Psoas muscle (tissue), 8 donors: Measurements from ENCODE around the gene VWA3B. TPM values are rescaled to one million over a fixed set of nuclear protein-coding genes. Genes with fewer than 3 reads are reported as not detected.
A peak's percentile ranks its signal among the peaks of the same experiment; 100 is the strongest.

ENCODE experiments used
- ATAC-seq, 4 donors: fragments of 200-7000 bp; cut with Tn5 transposase; one replicate each; pipeline ENCODE4 v1.9.1; 2020; ENCODE audit warnings: moderate library complexity in 3 of 4, mild to moderate bottlenecking in 2 of 4
- DNase-seq, 2 donors: peaks; one replicate each; pipeline ENCODE4 v3.0.0-alpha.2; 2020
- H3K27ac ChIP-seq: fragments of 200-600 bp; one replicate; pipeline ENCODE4 v1.8.0; 2022
- H3K27me3 ChIP-seq, 3 donors: fragments of 200-600 bp in 1 of 3; one replicate each; pipeline versions ENCODE4 v1.6.1 to v1.8.0; 2013 to 2022; ENCODE audit warnings: low read length in 2 of 3, mild to moderate bottlenecking in 2 of 3, moderate library complexity in 1 of 3; ENCODE audit not compliant: insufficient read depth in 3 of 3
- H3K36me3 ChIP-seq, 2 donors: fragments of 200-600 bp in 1 of 2; one replicate each; pipeline versions ENCODE4 v1.6.1 to v1.8.0; 2013 to 2022; ENCODE audit warnings: low read depth in 1 of 2, mild to moderate bottlenecking in 1 of 2, moderate library complexity in 1 of 2; ENCODE audit not compliant: insufficient read depth in 1 of 2
- H3K4me1 ChIP-seq: fragments of 200-600 bp; one replicate; pipeline ENCODE4 v1.8.0; 2022
- H3K4me3 ChIP-seq: fragments of 200-600 bp; one replicate; pipeline ENCODE4 v1.8.0; 2022; ENCODE audit warnings: mild to moderate bottlenecking
- H3K9me3 ChIP-seq: fragments of 200-600 bp; one replicate; pipeline ENCODE4 v1.8.0; 2022
- WGBS, 3 donors: extraction: QIAGEN DNeasy Blood & Tissue Kit; methylation state at CpG; one replicate each; pipeline versions ENCODE4 v1.1.6 to v1.1.7; 2013; 5-methylcytosine and 5-hydroxymethylcytosine counted together
- intact Hi-C, 2 donors: fragments of 100-400 bp; cut with DNase I; formaldehyde crosslinking; loops; one replicate each; pipeline versions ENCODE4 v1.11.0 to v1.14.2; 2022
- polyA plus RNA-seq, 3 donors: library from polyadenylated mRNA; stranded (reverse); fragments of 200-250 nt; gene quantifications; one replicate each; pipeline ENCODE4 v1.2.3, GENCODE V29; 2013
- total RNA-seq, 4 donors: library from RNA; stranded (reverse); fragmentation: NEBNext Ultra II Directional in 2 of 4; extraction: Animal tissue kit (Norgen Biotek cat#: 25700) in 2 of 4; gene quantifications; one replicate each; pipeline versions ENCODE4 v1.2.1 to v1.2.4, GENCODE V29; 2021 to 2023
- TF ChIP-seq, protein P1 (sequence below): fragments of 200-600 bp; IDR thresholded peaks from one replicate; pipeline ENCODE4 v1.8.0; 2022; ENCODE audit warnings: antibody characterized with exemption
- donor health status: healthy with polysubstance abuse.
- donor health status: DM: no; HTN: no; CAD: no; lungs with moderate emphysema.
- donor health status: Bipolar disorder and iron deficiency.
- donor health status: healthy.
- donor health status: DM: yes; HTN: yes; CAD: no.
- donor health status: DM: no; HTN: no; CAD: no.
- donor health status: DM: no; HTN: no; CAD: no.
- donor health status: DM: yes; HTN: yes; CAD: no.

The VWA3B gene
- total and polyA plus RNA-seq, 7 donors, result 0.01 to 0.24 (median 0.21) TPM; not detected in 3

- no peak for DNase-seq
- no peak for ATAC-seq
- intact Hi-C loops, result loop anchor here (5.0 kb wide), 2 partner anchors 118 to 158 kb away; partner anchors contain the start of gene TMEM131 (in 1 of the 2)
- Histone ChIP-seq H3K4me1 (peaks cover 31% of the 10 kb centered on the region), H3K9me3 (no peaks in the 10 kb centered on the region), H3K36me3 (no peaks in the 10 kb centered on the region), H3K4me3 (no peak overlapping the region), H3K27me3 (no peaks in the 10 kb centered on the region), H3K27ac (no peak overlapping the region)
- TF ChIP-seq, protein P1, sequence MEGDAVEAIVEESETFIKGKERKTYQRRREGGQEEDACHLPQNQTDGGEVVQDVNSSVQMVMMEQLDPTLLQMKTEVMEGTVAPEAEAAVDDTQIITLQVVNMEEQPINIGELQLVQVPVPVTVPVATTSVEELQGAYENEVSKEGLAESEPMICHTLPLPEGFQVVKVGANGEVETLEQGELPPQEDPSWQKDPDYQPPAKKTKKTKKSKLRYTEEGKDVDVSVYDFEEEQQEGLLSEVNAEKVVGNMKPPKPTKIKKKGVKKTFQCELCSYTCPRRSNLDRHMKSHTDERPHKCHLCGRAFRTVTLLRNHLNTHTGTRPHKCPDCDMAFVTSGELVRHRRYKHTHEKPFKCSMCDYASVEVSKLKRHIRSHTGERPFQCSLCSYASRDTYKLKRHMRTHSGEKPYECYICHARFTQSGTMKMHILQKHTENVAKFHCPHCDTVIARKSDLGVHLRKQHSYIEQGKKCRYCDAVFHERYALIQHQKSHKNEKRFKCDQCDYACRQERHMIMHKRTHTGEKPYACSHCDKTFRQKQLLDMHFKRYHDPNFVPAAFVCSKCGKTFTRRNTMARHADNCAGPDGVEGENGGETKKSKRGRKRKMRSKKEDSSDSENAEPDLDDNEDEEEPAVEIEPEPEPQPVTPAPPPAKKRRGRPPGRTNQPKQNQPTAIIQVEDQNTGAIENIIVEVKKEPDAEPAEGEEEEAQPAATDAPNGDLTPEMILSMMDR, result no peak
- 92 to 93% (median 93%) methylated on average over 8 of the region's 8 CpGs for WGBS, 3 donors
Observed at GRCh38 chr2:98155291-98155690, 68.3 kb downstream of the VWA3B start.

DNA sequence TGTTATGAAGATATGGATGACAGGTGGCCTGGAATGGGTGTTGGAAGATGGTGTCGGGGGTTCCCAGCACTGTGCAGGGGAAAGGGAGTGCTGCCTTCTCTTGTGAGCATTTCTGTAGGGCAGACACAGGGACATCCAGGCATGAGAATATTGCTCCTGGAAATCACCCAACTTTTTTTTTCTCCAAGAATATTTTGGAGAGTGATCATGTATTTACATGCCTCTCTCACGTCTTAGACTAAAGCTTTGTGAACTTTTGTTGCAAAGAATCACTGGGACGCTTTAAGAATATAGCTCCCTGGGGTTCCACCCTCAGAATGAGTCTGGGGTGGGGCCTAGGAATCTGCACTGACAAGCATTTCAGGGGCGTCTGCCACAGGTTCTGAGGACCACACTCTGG, 68.7 kb downstream of the VWA3B start:
- TF ChIP-seq, protein P1, result no peak
- 47 to 63% (median 55%) methylated on average over 4 of the region's 4 CpGs for WGBS, 3 donors
- Histone ChIP-seq H3K27ac (no peak overlapping the region), H3K4me1 (peaks cover 32% of the 10 kb centered on the region), H3K4me3 (no peak overlapping the region), H3K9me3 (no peaks in the 10 kb centered on the region), H3K36me3 (no peaks in the 10 kb centered on the region), H3K27me3 (no peaks in the 10 kb centered on the region)
- ATAC-seq (no peak), DNase-seq (no peak)
- intact Hi-C loops, result loop anchor here (5.0 kb wide), 2 partner anchors 118 to 158 kb away; partner anchors contain the start of gene TMEM131 (in 1 of the 2)

DNA sequence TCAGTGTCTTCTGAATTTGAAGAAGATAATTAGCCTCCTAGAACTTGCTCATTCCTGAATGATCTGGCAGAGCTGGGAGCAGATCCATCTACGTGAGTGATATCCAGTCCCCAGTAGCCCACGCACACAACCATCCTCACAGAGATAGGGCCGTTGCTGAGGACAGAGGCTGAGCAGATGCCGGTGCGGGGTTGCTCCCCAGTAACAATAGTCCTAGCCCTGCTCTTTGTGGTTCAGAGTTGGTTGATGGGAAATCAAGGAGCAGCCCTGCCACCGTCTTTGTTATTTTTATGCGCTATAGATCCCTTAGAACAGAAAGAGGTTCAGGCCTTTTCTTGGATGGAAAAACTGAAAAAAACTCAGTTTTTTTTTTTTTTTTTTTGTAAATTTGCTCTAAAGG, 69.3 kb downstream of the VWA3B start:
- TF ChIP-seq, protein P1, result no peak
- intact Hi-C loops, result loop anchor here (5.0 kb wide), 2 partner anchors 119 to 159 kb away; partner anchors contain the start of gene TMEM131 (in 1 of the 2)
- Histone ChIP-seq H3K27me3 (no peaks in the 10 kb centered on the region), H3K4me1 (peaks cover 37% of the 10 kb centered on the region), H3K4me3 (no peak overlapping the region), H3K27ac (no peak overlapping the region), H3K36me3 (no peaks in the 10 kb centered on the region), H3K9me3 (no peaks in the 10 kb centered on the region)
- ATAC-seq (no peak), DNase-seq (no peak)
- WGBS, 3 donors, result 93 to 95% (median 95%) methylated on average over 7 of the region's 7 CpGs

- ATAC-seq, result no peak
Observed at GRCh38 chr2:98157557-98157956, 70.6 kb downstream of the VWA3B start.

More at GRCh38 chr2:98157557-98157956, 70.6 kb downstream of the VWA3B start:
- H3K9me3 ChIP-seq, result no peaks in the 10 kb centered on the region
- no peaks in the 10 kb centered on the region for H3K36me3 ChIP-seq
- H3K27ac ChIP-seq, result peak overlapping the region; percentile 94
- 68 to 78% (median 68%) methylated on average over 8 of the region's 8 CpGs for WGBS, 3 donors
- intact Hi-C loops, result loop anchor here (5.0 kb wide), 2 partner anchors 120 to 160 kb away; partner anchors contain the start of gene TMEM131 (in 1 of the 2)
- peaks cover 50% of the 10 kb centered on the region for H3K4me1 ChIP-seq
- H3K27me3 ChIP-seq, result no peaks in the 10 kb centered on the region
- no peak for DNase-seq
- TF ChIP-seq, protein P1, result no peak
- no peak overlapping the region for H3K4me3 ChIP-seq
